ENCODE measurements around the gene GPNMB. TPM values are rescaled to one million over a fixed set of nuclear protein-coding genes. Genes with fewer than 3 reads are reported as not detected.

Gene GPNMB
- total RNA-seq, 1 experiment from 2014 or later: 1.2 TPM

GRCh38 chr7:23287612-23288011 lies 41.0 kb downstream of the GPNMB start:
- H3K36me3 Mint-ChIP-seq (ENCODE audit: insufficient read depth, unreplicated experiment): no peaks in the 10 kb centered on the region
- no peak overlapping the region for H3K27ac Mint-ChIP-seq (ENCODE audit: unreplicated experiment)
- DNase-seq: no peak
- BruUV-seq (replicated peaks): no TSS peak
- intact Hi-C loops (cut with micrococcal nuclease; ENCODE audit: unreplicated experiment): no loop called here
- no peaks in the 10 kb centered on the region for H3K9me3 ChIP-seq
- no peak for TF ChIP-seq CTCF (IDR thresholded peaks at IDR 0.05; ENCODE audit: insufficient read depth in 1 of 2, low read depth in 1 of 2, low read length in 1 of 2, severe bottlenecking in 1 of 2, unreplicated experiment in 1 of 2)
- H3K27me3 ChIP-seq (replicated peaks; ENCODE audit: control insufficient read depth, insufficient read depth, low read length): no peaks in the 10 kb centered on the region
- H3K36me3 ChIP-seq (ENCODE audit: control insufficient read depth, insufficient read depth, low read length): no peaks in the 10 kb centered on the region
- no peaks in the 10 kb centered on the region for H3K27me3 Mint-ChIP-seq (ENCODE audit: insufficient read depth, unreplicated experiment)
- no peaks in the 10 kb centered on the region for H3K9me3 Mint-ChIP-seq (ENCODE audit: unreplicated experiment)
- no peak overlapping the region for H3K4me3 Mint-ChIP-seq (ENCODE audit: unreplicated experiment)
- ChIA-PET CTCF (no interaction called here), POLR2A (no interaction called here)
- H3K4me1 ChIP-seq: no peaks in the 10 kb centered on the region
- no peak overlapping the region for H3K4me3 ChIP-seq (ENCODE audit: low read depth, low read length)
- no peaks in the 10 kb centered on the region for H3K4me1 Mint-ChIP-seq (ENCODE audit: low read depth, unreplicated experiment)

- H3K4me1 ChIP-seq: no peaks in the 10 kb centered on the region
- Mint-ChIP-seq H3K36me3 (ENCODE audit: insufficient read depth, unreplicated experiment) (no peaks in the 10 kb centered on the region), H3K27ac (ENCODE audit: unreplicated experiment) (no peak overlapping the region), H3K4me1 (ENCODE audit: low read depth, unreplicated experiment) (no peaks in the 10 kb centered on the region), H3K27me3 (ENCODE audit: insufficient read depth, unreplicated experiment) (no peaks in the 10 kb centered on the region), H3K4me3 (ENCODE audit: unreplicated experiment) (no peak overlapping the region), H3K9me3 (ENCODE audit: unreplicated experiment) (no peaks in the 10 kb centered on the region)
- H3K27me3 ChIP-seq (replicated peaks; ENCODE audit: control insufficient read depth, insufficient read depth, low read length): no peaks in the 10 kb centered on the region
- TF ChIP-seq CTCF (IDR thresholded peaks at IDR 0.05; ENCODE audit: insufficient read depth in 1 of 2, low read depth in 1 of 2, low read length in 1 of 2, severe bottlenecking in 1 of 2, unreplicated experiment in 1 of 2): no peak
- ChIA-PET POLR2A (no interaction called here), CTCF (no interaction called here)
- intact Hi-C loops (cut with micrococcal nuclease; ENCODE audit: unreplicated experiment): no loop called here
- H3K36me3 ChIP-seq (ENCODE audit: control insufficient read depth, insufficient read depth, low read length): no peaks in the 10 kb centered on the region
- H3K4me3 ChIP-seq (ENCODE audit: low read depth, low read length): no peak overlapping the region
- no TSS peak for BruUV-seq (replicated peaks)
- no peak for DNase-seq
- no peaks in the 10 kb centered on the region for H3K9me3 ChIP-seq
These were observed 44.4 kb downstream of the GPNMB start for GRCh38 chr7:23290993-23291392.

- Mint-ChIP-seq H3K36me3 (ENCODE audit: insufficient read depth, unreplicated experiment) (no peaks in the 10 kb centered on the region), H3K4me1 (ENCODE audit: low read depth, unreplicated experiment) (no peaks in the 10 kb centered on the region), H3K9me3 (ENCODE audit: unreplicated experiment) (no peaks in the 10 kb centered on the region), H3K4me3 (ENCODE audit: unreplicated experiment) (no peak overlapping the region), H3K27me3 (ENCODE audit: insufficient read depth, unreplicated experiment) (no peaks in the 10 kb centered on the region), H3K27ac (ENCODE audit: unreplicated experiment) (no peak overlapping the region)
- BruUV-seq (replicated peaks): no TSS peak
- CTCF ChIA-PET: interaction anchor here (1.2 kb wide), 1 partner anchor 19 kb away, joined by 3 read pairs; no protein-coding TSS in a partner anchor
- POLR2A ChIA-PET: no interaction called here
- intact Hi-C loops (cut with micrococcal nuclease; ENCODE audit: unreplicated experiment): no loop called here
- Histone ChIP-seq H3K9me3 (no peaks in the 10 kb centered on the region), H3K36me3 (ENCODE audit: control insufficient read depth, insufficient read depth, low read length) (no peaks in the 10 kb centered on the region), H3K27me3 (replicated peaks; ENCODE audit: control insufficient read depth, insufficient read depth, low read length) (no peaks in the 10 kb centered on the region), H3K4me1 (no peaks in the 10 kb centered on the region), H3K4me3 (ENCODE audit: low read depth, low read length) (no peak overlapping the region)
- DNase-seq: no peak
- TF ChIP-seq CTCF (IDR thresholded peaks at IDR 0.05; ENCODE audit: insufficient read depth in 1 of 2, low read depth in 1 of 2, low read length in 1 of 2, severe bottlenecking in 1 of 2, unreplicated experiment in 1 of 2): no peak
These were observed 45.5 kb downstream of the GPNMB start for GRCh38 chr7:23291957-23292560.
